Aorta (tissue), 5 donors: Measurements from ENCODE around the gene SLA2. TPM values are rescaled to one million over a fixed set of nuclear protein-coding genes. Genes with fewer than 3 reads are reported as not detected.

ENCODE experiments used
- ATAC-seq: fragments of 200-7000 bp; cut with Tn5 transposase; one replicate; pipeline ENCODE4 v1.9.1; 2022; ENCODE audit warnings: moderate library complexity; ENCODE audit not compliant: low FRiP score
- DNase-seq, 2 donors: peaks; one replicate each; pipeline ENCODE4 v3.0.0-alpha.2; 2020
- H3K27ac ChIP-seq, 2 donors: one replicate each; pipeline ENCODE4 v1.5.1; 2013; ENCODE audit warnings: low read length in 2 of 2, mild to moderate bottlenecking in 2 of 2, moderate library complexity in 2 of 2, control low read depth in 1 of 2, inconsistent platforms in 1 of 2, low read depth in 1 of 2
- H3K27me3 ChIP-seq, 2 donors: one replicate each; pipeline ENCODE4 v1.6.1; 2013; ENCODE audit warnings: control low read depth in 1 of 2, low read length in 1 of 2, mild to moderate bottlenecking in 1 of 2, moderate library complexity in 1 of 2; ENCODE audit not compliant: insufficient read depth in 2 of 2, control insufficient read depth in 1 of 2
- H3K36me3 ChIP-seq, 2 donors: one replicate each; pipeline ENCODE4 v1.6.1; 2013; ENCODE audit warnings: control low read depth in 1 of 2, low read length in 1 of 2, mild to moderate bottlenecking in 1 of 2; ENCODE audit not compliant: insufficient read depth in 2 of 2, control insufficient read depth in 1 of 2
- H3K4me1 ChIP-seq, 2 donors: one replicate each; pipeline ENCODE4 v1.6.1; 2013; ENCODE audit warnings: low read length in 2 of 2, control low read depth in 1 of 2, mild to moderate bottlenecking in 1 of 2, moderate library complexity in 1 of 2; ENCODE audit not compliant: insufficient read depth in 2 of 2, control insufficient read depth in 1 of 2
- H3K4me3 ChIP-seq, 2 donors: one replicate each; pipeline ENCODE4 v1.5.1; 2013; ENCODE audit warnings: low read length in 2 of 2, control low read depth in 1 of 2, mild to moderate bottlenecking in 1 of 2
- H3K9me3 ChIP-seq: one replicate; pipeline ENCODE4 v1.6.1; 2013; ENCODE audit warnings: mild to moderate bottlenecking, low read length; ENCODE audit not compliant: control insufficient read depth
- WGBS, 2 donors: extraction: QIAGEN DNeasy Blood & Tissue Kit; methylation state at CpG; one replicate each; pipeline ENCODE4 v1.1.7; 2013; 5-methylcytosine and 5-hydroxymethylcytosine counted together
- intact Hi-C, 2 donors: fragments of 100-400 bp; cut with DNase I; formaldehyde crosslinking; loops; one replicate each; pipeline versions ENCODE4 v1.14.2 to v1.15.0; 2022
- polyA plus RNA-seq, 2 donors: library from polyadenylated mRNA; stranded (reverse); fragments of 200-250 nt; gene quantifications; one replicate each; pipeline ENCODE4 v1.2.3, GENCODE V29; 2013
- total RNA-seq, 2 donors: library from RNA; stranded (reverse); fragmentation: NEBNext Ultra II Directional; extraction: Animal tissue kit (Norgen Biotek cat#: 25700); gene quantifications; one replicate each; pipeline ENCODE4 v1.2.1, GENCODE V29; 2021
- donor health status: healthy with polysubstance abuse.
- donor health status: Bipolar disorder and iron deficiency.
- donor health status: DM: no; HTN: no; CAD: no.
- donor health status: DM: no; HTN: no; CAD: no.
- donor health status: DM: yes; HTN: yes; CAD: no.

SLA2 gene
- total and polyA plus RNA-seq, 4 donors: 0.13 to 1.0 (median 0.99) TPM; not detected in 1

- Histone ChIP-seq H3K4me1 (no peaks in the 10 kb centered on the region), H3K36me3 (peaks cover 0 to 2% of the 10 kb centered on the region in 2 donors), H3K9me3 (no peaks in the 10 kb centered on the region), H3K4me3 (no peak overlapping the region), H3K27me3 (no peaks in the 10 kb centered on the region), H3K27ac (no peak overlapping the region)
- DNase-seq (no peak), ATAC-seq (no peak)
- 72 to 76% methylated on average over 9 of the region's 9 CpGs for WGBS, 2 donors
- intact Hi-C loops: loop anchor here (5.0 kb wide), 1 partner anchor 35 kb away; no protein-coding TSS in a partner anchor
These were observed 53.9 kb downstream of the SLA2 start for GRCh38 chr20:36591854-36592641.

DNA sequence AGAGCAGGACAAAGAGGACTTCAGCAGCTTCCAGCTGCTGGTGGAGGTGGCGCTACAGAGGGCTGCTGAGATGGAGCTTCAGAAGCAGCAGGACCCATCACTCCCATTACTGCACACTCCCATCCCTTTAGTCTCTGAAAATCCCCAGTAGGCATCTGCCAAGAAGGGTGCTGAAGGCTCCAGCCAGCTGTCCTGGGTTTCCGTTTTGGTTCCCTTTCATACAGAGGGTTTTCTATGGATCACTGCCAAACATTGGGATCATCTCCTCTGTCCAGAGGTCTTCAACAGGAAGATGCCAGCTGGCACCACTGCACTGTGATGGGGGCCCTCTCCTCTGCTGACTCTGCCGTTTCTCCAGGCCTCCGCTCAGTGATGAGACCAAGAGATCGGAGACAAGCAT, 54.7 kb downstream of the SLA2 start:
- 72 to 80% methylated on average over 5 of the region's 5 CpGs for WGBS, 2 donors
- Histone ChIP-seq H3K36me3 (peaks cover 0 to 2% of the 10 kb centered on the region in 2 donors), H3K4me3 (no peak overlapping the region), H3K27ac (no peak overlapping the region), H3K9me3 (no peaks in the 10 kb centered on the region), H3K27me3 (no peaks in the 10 kb centered on the region), H3K4me1 (no peaks in the 10 kb centered on the region)
- DNase-seq (no peak), ATAC-seq (no peak)
- intact Hi-C loops: loop anchor here (5.0 kb wide), 1 partner anchor 34 kb away; no protein-coding TSS in a partner anchor

- Histone ChIP-seq H3K36me3 (peaks cover 0 to 2% of the 10 kb centered on the region in 2 donors), H3K9me3 (no peaks in the 10 kb centered on the region), H3K4me1 (no peaks in the 10 kb centered on the region), H3K4me3 (no peak overlapping the region), H3K27me3 (no peaks in the 10 kb centered on the region), H3K27ac (no peak overlapping the region)
- DNase-seq (no peak), ATAC-seq (no peak)
- intact Hi-C loops: no loop called here
- 87 to 89% methylated on average over 3 of the region's 3 CpGs for WGBS, 2 donors
These were observed 58.5 kb downstream of the SLA2 start for GRCh38 chr20:36587388-36588070.

DNA sequence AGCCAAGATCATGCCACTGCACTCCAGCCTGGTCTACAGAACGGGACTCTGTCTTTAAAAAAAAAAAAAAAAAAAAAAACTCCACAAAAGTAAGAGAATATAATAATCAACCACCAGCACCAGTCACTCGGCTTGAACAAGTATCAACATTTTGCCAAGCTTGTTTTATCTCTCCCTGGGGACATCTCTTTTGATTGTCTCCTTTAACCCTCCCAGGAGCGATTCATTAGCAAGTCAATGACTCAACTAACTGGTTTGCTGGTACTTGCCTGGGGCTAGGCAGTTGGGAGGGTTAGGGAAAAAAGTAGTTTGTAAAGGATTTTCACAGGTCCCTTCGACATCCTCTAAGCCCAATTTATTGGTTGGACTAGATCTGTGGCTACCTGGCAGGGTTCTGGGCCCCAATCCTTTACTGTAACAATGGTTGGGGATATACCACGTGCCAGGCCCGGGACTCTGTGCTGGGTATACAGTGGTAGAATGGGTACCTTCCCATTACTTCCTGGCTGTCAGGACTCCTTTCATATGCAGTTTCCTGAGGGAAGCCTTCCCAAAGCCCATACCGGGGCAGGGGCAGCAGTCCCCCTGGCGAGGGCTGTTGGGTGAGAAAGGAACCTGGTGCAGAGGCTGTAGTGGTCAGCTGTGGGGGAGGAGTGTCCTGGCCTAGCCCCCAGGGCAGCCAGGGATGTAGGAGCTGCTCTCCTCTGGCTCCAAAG, 60.4 kb downstream of the SLA2 start:
- peaks cover 0 to 4% of the 10 kb centered on the region in 2 donors for H3K36me3 ChIP-seq
- WGBS, 2 donors: 54 to 62% methylated on average over 7 to 8 of the region's 8 CpGs
- DNase-seq: no peak

DNA sequence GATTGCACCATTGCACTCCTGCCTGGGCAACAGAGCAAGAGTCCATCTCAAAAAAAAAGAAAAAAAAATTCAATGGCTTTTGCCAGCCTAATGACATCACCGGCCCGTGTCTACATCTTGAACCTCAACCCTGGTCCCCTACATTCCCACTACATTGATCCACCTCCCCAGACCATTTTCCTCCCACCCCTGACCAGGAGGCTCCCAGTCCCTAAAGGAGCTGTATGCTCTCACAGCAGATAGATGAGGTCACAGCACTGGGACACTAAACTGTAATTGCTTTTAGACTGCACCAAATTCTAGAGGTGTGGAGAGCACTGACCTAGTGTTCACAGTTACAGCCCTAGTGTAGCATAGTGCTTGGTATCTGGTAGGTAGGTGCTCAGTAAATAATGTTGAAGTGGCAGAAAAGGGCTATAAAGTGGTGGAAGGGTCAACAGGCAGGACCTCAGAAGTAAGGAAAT, 61.9 kb downstream of the SLA2 start:
- Histone ChIP-seq H3K36me3 (peaks cover 0 to 4% of the 10 kb centered on the region in 2 donors), H3K4me3 (no peak overlapping the region), H3K27me3 (no peaks in the 10 kb centered on the region), H3K4me1 (no peaks in the 10 kb centered on the region), H3K9me3 (no peaks in the 10 kb centered on the region), H3K27ac (no peak overlapping the region)
- ATAC-seq: no peak
- no peak for DNase-seq
- intact Hi-C loops: no loop called here
- 65 to 73% methylated on average over 2 of the region's 2 CpGs for WGBS, 2 donors

More for the DNA sequence above, 60.4 kb downstream of the SLA2 start:
- Histone ChIP-seq H3K4me1 (no peaks in the 10 kb centered on the region), H3K27me3 (no peaks in the 10 kb centered on the region), H3K27ac (no peak overlapping the region), H3K9me3 (no peaks in the 10 kb centered on the region), H3K4me3 (no peak overlapping the region)
- intact Hi-C loops: no loop called here
- no peak for ATAC-seq

DNA sequence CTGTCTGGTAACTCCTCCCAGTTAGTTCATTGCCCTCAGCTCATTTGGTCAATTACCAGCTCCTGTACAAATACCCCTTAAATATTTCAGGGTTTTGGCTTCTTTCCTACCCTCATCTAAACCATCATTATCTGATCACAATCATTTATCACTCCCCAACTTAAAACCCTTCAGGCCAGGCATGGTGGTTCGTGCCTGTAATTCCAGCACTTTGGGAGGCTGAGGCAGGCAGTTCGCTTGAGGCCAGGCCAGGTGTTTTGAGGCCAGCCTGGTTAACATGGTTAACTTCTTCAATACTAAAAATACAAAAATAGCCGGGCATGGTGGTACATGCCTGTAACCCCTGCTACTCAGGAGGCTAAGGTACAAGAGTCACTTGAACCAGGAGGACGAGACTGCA, 63.2 kb downstream of the SLA2 start:
- H3K4me1 ChIP-seq: no peaks in the 10 kb centered on the region
- no peak for DNase-seq
- peaks cover 0 to 4% of the 10 kb centered on the region in 2 donors for H3K36me3 ChIP-seq
- intact Hi-C loops: no loop called here
- no peaks in the 10 kb centered on the region for H3K9me3 ChIP-seq
- H3K27ac ChIP-seq: no peak overlapping the region
- H3K4me3 ChIP-seq: no peak overlapping the region
- 89 to 91% methylated on average over 4 of the region's 4 CpGs for WGBS, 2 donors
- no peak for ATAC-seq
- no peaks in the 10 kb centered on the region for H3K27me3 ChIP-seq

GRCh38 chr20:36582322-36582721, 63.7 kb downstream of the SLA2 start:
- no peak for DNase-seq
- no peak overlapping the region for H3K4me3 ChIP-seq
- intact Hi-C loops: no loop called here
- H3K36me3 ChIP-seq: peaks cover 0 to 3% of the 10 kb centered on the region in 2 donors
- H3K27ac ChIP-seq: no peak overlapping the region
- H3K27me3 ChIP-seq: no peaks in the 10 kb centered on the region
- H3K9me3 ChIP-seq: no peaks in the 10 kb centered on the region
- WGBS, 2 donors: 80 to 86% methylated on average over 4 of the region's 4 CpGs
- no peaks in the 10 kb centered on the region for H3K4me1 ChIP-seq
- no peak for ATAC-seq

- intact Hi-C loops: no loop called here
- DNase-seq (no peak), ATAC-seq (no peak)
- no peak overlapping the region for H3K4me3 ChIP-seq
- no peaks in the 10 kb centered on the region for H3K4me1 ChIP-seq
- no peaks in the 10 kb centered on the region for H3K9me3 ChIP-seq
- WGBS, 2 donors: 93 to 98% methylated on average over 2 of the region's 2 CpGs
- peaks cover 0 to 2% of the 10 kb centered on the region in 2 donors for H3K36me3 ChIP-seq
- H3K27me3 ChIP-seq: no peaks in the 10 kb centered on the region
- no peak overlapping the region for H3K27ac ChIP-seq
These were observed 65.9 kb downstream of the SLA2 start for GRCh38 chr20:36579996-36580545.
